Left lung (tissue), 14 donors: ENCODE data around the gene ATP6V0A1. TPM values are rescaled to one million over a fixed set of nuclear protein-coding genes. Genes with fewer than 3 reads are reported as not detected.

Experiments used
- ATAC-seq: fragments of 200-7000 bp; cut with Tn5 transposase; one replicate; pipeline ENCODE4 v1.9.1; 2020; ENCODE audit warnings: moderate library complexity
- DNase-seq, 4 donors: peaks; one replicate each; pipeline ENCODE4 v3.0.0-alpha.2; 2013 to 2020
- H3K27ac ChIP-seq, 2 donors: fragments of 200-600 bp; sonication (generic) in 1 of 2; one replicate each; pipeline versions ENCODE4 v1.5.0 to v1.8.0; 2020 to 2021
- H3K27me3 ChIP-seq, 2 donors: fragments of 200-600 bp; sonication (generic) in 1 of 2; one replicate each; pipeline versions ENCODE4 v1.5.0 to v1.8.0; 2020 to 2021
- H3K36me3 ChIP-seq, 2 donors: fragments of 200-600 bp; sonication (generic) in 1 of 2; one replicate each; pipeline versions ENCODE4 v1.5.0 to v1.8.0; 2020 to 2021
- H3K4me1 ChIP-seq, 2 donors: fragments of 200-600 bp; one replicate each; pipeline ENCODE4 v1.8.0; 2021
- H3K4me3 ChIP-seq, 2 donors: fragments of 200-600 bp; sonication (generic) in 1 of 2; one replicate each; pipeline versions ENCODE4 v1.5.0 to v1.8.0; 2020 to 2021; ENCODE audit warnings: mild to moderate bottlenecking in 1 of 2
- H3K9me3 ChIP-seq, 2 donors: fragments of 200-600 bp; sonication (generic) in 1 of 2; one replicate each; pipeline versions ENCODE4 v1.5.0 to v1.8.0; 2020 to 2021
- intact Hi-C, 2 donors: fragments of 100-400 bp; cut with DNase I; formaldehyde crosslinking; loops; one replicate each; pipeline versions ENCODE4 v1.11.2 to v1.14.2; 2022
- long read RNA-seq, 12 donors: library from polyadenylated mRNA in 2 of 12; unstranded in 2 of 12; transcript quantifications; one replicate each; pipeline ENCODE4 v2.0.0 and lab custom pipeline, GENCODE V29; 2019 to 2026
- polyA plus RNA-seq, 6 donors: library from polyadenylated mRNA; unstranded; fragments of 120-200 nt; gene quantifications; one replicate each; pipeline ENCODE4 v1.2.1, GENCODE V29; 2013; ENCODE audit not compliant: insufficient read length in 6 of 6
- total RNA-seq, 2 donors: library from RNA; stranded (reverse); fragmentation: NEBNext Ultra II Directional; extraction: Animal tissue kit (Norgen Biotek cat#: 25700); gene quantifications; one replicate each; pipeline ENCODE4 v1.2.1, GENCODE V29; 2021
- TF ChIP-seq, protein P1 (sequence below), 2 donors: fragments of 200-600 bp; sonication (generic) in 1 of 2; IDR thresholded peaks; one replicate each; pipeline versions ENCODE4 v1.5.0 to v1.8.0; 2021; ENCODE audit warnings: antibody characterized with exemption in 2 of 2
- donor health status: DM: no; HTN: yes; CAD: no.
- donor health status: DM: no; HTN: no; CAD: no.

The ATP6V0A1 gene
- total RNA-seq (100 to 1,000 TPM in 1 of 2 donors, 10 to 100 TPM in 1; 95.9 to 103 TPM), polyA plus RNA-seq (10 to 100 TPM; 46.1 to 59.7 (median 56.1) TPM)
- long read RNA-seq, donor 1, full-length matches to known transcripts, result 39 of 39 reads
- long read RNA-seq, donor 1, partial matches to known transcripts, result 0 of 39 reads
- long read RNA-seq, donor 1, other reads (novel, unspliced or antisense), result 0 of 39 reads
- long read RNA-seq, donor 2, full-length matches to known transcripts, result 32 of 32 reads
- long read RNA-seq, donor 2, partial matches to known transcripts, result 0 of 32 reads
- long read RNA-seq, donor 2, other reads (novel, unspliced or antisense), result 0 of 32 reads
- long read RNA-seq, donor 3, full-length matches to known transcripts, result 9 of 9 reads
- long read RNA-seq, donor 3, partial matches to known transcripts, result 0 of 9 reads
- long read RNA-seq, donor 3, other reads (novel, unspliced or antisense), result 0 of 9 reads
- long read RNA-seq, donor 4, full-length matches to known transcripts, result 6 of 8 reads
- long read RNA-seq, donor 4, partial matches to known transcripts, result 0 of 8 reads
- long read RNA-seq, donor 4, other reads (novel, unspliced or antisense), result 2 of 8 reads
- long read RNA-seq, donor 5, full-length matches to known transcripts, result 20 of 20 reads
- long read RNA-seq, donor 5, partial matches to known transcripts, result 0 of 20 reads
- long read RNA-seq, donor 5, other reads (novel, unspliced or antisense), result 0 of 20 reads
- long read RNA-seq, donor 6, full-length matches to known transcripts, result 14 of 14 reads
- long read RNA-seq, donor 6, partial matches to known transcripts, result 0 of 14 reads
- long read RNA-seq, donor 6, other reads (novel, unspliced or antisense), result 0 of 14 reads
- long read RNA-seq, donor 7, full-length matches to known transcripts, result 9 of 9 reads
- long read RNA-seq, donor 7, partial matches to known transcripts, result 0 of 9 reads
- long read RNA-seq, donor 7, other reads (novel, unspliced or antisense), result 0 of 9 reads
- long read RNA-seq, donor 8, full-length matches to known transcripts, result 13 of 13 reads
- long read RNA-seq, donor 8, partial matches to known transcripts, result 0 of 13 reads
- long read RNA-seq, donor 8, other reads (novel, unspliced or antisense), result 0 of 13 reads
- long read RNA-seq, donor 9, result 0 reads
- long read RNA-seq, donor 10, full-length matches to known transcripts, result 4 of 4 reads
- long read RNA-seq, donor 10, partial matches to known transcripts, result 0 of 4 reads
- long read RNA-seq, donor 10, other reads (novel, unspliced or antisense), result 0 of 4 reads
- long read RNA-seq, donor 11, result 0 reads
- long read RNA-seq, donor 12, full-length matches to known transcripts, result 17 of 17 reads
- long read RNA-seq, donor 12, partial matches to known transcripts, result 0 of 17 reads
- long read RNA-seq, donor 12, other reads (novel, unspliced or antisense), result 0 of 17 reads

- peaks cover 17 to 69% of the 10 kb centered on the region in 2 donors for H3K4me1 ChIP-seq
- DNase-seq, result peak; percentile 85 to 98 (median 94)
- peaks cover 0 to 30% of the 10 kb centered on the region in 2 donors for H3K36me3 ChIP-seq
- ATAC-seq, result peak; percentile 96
- no peaks in the 10 kb centered on the region for H3K9me3 ChIP-seq
- no peaks in the 10 kb centered on the region for H3K27me3 ChIP-seq
- H3K4me3 ChIP-seq, result peak within 1 kb of the TSS; percentile 51 to 83
- intact Hi-C loops, result no loop called here
- TF ChIP-seq, protein P1, sequence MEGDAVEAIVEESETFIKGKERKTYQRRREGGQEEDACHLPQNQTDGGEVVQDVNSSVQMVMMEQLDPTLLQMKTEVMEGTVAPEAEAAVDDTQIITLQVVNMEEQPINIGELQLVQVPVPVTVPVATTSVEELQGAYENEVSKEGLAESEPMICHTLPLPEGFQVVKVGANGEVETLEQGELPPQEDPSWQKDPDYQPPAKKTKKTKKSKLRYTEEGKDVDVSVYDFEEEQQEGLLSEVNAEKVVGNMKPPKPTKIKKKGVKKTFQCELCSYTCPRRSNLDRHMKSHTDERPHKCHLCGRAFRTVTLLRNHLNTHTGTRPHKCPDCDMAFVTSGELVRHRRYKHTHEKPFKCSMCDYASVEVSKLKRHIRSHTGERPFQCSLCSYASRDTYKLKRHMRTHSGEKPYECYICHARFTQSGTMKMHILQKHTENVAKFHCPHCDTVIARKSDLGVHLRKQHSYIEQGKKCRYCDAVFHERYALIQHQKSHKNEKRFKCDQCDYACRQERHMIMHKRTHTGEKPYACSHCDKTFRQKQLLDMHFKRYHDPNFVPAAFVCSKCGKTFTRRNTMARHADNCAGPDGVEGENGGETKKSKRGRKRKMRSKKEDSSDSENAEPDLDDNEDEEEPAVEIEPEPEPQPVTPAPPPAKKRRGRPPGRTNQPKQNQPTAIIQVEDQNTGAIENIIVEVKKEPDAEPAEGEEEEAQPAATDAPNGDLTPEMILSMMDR (IDR thresholded peaks at IDR 0.05), result no peak
- peak within 1 kb of the TSS; percentile 93 to 96 for H3K27ac ChIP-seq
Observed at GRCh38 chr17:42458497-42459255, at the start of gene ATP6V0A1. Gene ATP6V0A1, plus strand, starts transcription at chr17:42458878. Its CDS starts 2,017 bp downstream, at chr17:42460895.

DNA sequence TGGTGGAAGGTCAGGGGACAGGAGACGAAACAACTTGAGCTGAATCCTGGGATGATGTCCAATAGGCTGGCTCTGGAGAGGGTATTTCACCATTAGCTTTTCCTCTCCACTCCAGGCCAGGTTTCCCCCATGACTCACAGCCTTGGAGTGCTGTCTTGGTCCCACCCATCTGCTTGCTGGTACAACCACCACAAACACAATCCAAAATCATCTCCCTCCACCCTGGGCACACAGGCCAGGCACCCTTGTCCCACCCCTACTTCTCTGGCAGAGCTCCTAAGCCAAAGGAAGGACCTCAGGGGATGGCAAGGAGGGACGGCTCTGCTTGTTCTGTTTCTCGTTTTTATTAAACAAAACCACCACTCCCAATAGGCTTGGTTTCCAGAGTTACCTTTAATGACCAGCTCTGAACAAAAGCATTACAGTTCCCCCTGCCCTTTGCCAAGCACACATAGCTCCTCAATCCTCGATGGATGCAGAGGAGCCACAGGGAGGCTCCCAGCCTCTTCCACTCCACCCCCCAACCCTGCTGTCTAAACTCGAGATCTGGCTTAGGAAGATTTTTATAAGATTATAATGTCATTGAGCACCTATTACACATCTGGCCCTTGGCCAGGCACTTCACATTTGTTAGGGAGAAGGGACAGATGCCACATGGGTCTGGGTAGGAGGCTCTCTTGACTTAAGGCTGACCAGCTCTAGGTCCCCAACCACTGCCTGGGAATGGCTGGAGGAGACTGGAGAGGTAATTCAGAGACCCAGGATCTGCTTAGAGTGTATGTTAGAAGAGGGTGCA is 49.0 kb upstream of the ATP6V0A1 start:
- intact Hi-C loops, result loop anchor here (5.0 to 10.0 kb wide), 2 partner anchors 85 to 87 kb away; no protein-coding TSS in a partner anchor
- DNase-seq (peak in 1 of 4 donors; percentile 77), ATAC-seq (peak; percentile 65)
- H3K4me1 ChIP-seq, result peaks cover 43 to 81% of the 10 kb centered on the region in 2 donors
- H3K36me3 ChIP-seq, result peaks cover 0 to 5% of the 10 kb centered on the region in 2 donors
- peak overlapping the region; percentile 74 to 86 for H3K27ac ChIP-seq
- TF ChIP-seq, protein P1 (IDR thresholded peaks at IDR 0.05), result no peak
- H3K9me3 ChIP-seq, result no peaks in the 10 kb centered on the region
- H3K27me3 ChIP-seq, result no peaks in the 10 kb centered on the region
- no peak overlapping the region for H3K4me3 ChIP-seq

GRCh38 chr17:42410319-42410685 is 48.4 kb upstream of the ATP6V0A1 start:
- Histone ChIP-seq H3K36me3 (no peaks in the 10 kb centered on the region), H3K4me3 (no peak overlapping the region), H3K4me1 (peaks cover 48 to 82% of the 10 kb centered on the region in 2 donors), H3K27me3 (no peaks in the 10 kb centered on the region), H3K27ac (peak overlapping the region; percentile 74 to 86), H3K9me3 (no peaks in the 10 kb centered on the region)
- DNase-seq (no peak), ATAC-seq (no peak)
- TF ChIP-seq, protein P1 (IDR thresholded peaks at IDR 0.05), result no peak
- intact Hi-C loops, result no loop called here

- Histone ChIP-seq H3K4me1 (peaks cover 47 to 83% of the 10 kb centered on the region in 2 donors), H3K27ac (peak overlapping the region; percentile 5 to 74), H3K27me3 (no peaks in the 10 kb centered on the region), H3K4me3 (no peak overlapping the region), H3K36me3 (no peaks in the 10 kb centered on the region), H3K9me3 (no peaks in the 10 kb centered on the region)
- TF ChIP-seq, protein P1 (IDR thresholded peaks at IDR 0.05), result no peak
- intact Hi-C loops, result no loop called here
- ATAC-seq, result no peak
- no peak for DNase-seq
Observed at GRCh38 chr17:42411361-42411760, 47.3 kb upstream of the ATP6V0A1 start.
